GM10847 (cell line): ENCODE measurements around the gene MAPK8.

Experiments used
- POLR2A ChIP-seq: IDR thresholded peaks from 2 replicates; pipeline ENCODE4 v1.6.1; 2011; ENCODE audit not compliant: insufficient read length; ENCODE audit errors: extremely low read depth

Gene MAPK8

DNA sequence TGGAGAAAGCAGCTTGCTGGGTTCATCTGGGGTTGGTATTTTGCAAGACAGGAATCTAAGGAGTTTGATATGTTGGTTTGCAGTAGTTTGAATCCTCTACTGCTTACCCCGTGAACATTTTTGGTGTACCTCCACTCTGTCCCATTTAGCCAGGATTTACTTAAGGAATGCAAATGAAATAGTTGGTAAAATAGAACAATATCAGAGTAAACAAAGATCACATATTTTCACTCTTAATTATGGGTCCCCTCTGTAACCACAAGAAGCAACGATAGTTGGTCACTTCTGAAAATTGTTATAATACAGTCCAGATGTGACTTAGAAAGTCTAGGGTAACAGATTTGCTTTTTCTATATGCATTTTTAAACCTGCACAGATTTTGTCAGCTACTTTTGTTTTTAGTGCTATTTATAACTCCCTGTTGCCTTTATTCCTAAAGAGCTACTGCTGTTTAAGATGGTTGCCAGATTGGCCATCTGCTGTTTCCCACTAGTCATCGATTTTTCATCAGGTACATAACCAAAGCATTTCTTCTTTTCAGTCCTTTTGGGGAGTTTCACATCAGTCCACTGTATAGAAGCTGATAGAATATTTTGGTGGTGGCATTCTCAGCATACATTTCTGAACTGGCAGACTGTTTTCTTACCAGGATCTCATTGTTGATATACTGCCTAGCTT lies 37.6 kb downstream of the MAPK8 start:
- no peak for TF ChIP-seq POLR2A

DNA sequence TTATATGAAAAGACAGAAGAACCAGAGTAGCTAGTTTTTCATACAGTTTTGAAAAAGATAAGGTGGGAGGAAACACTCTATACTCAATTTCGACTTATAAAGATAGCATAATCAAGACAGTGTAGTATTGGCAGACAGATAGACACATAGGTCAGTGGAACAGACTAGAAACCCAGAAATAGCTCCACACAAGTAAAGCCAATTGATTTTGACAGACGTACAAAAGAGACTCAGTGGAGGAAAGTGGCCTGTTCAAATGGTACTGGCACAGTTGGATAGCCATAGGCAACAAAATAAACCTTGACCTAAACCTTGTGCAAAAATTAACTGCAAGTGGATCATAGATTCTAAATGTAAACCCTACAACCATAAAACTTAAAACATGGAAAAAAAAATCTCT lies 46.8 kb downstream of the MAPK8 start:
- TF ChIP-seq POLR2A: no peak

DNA sequence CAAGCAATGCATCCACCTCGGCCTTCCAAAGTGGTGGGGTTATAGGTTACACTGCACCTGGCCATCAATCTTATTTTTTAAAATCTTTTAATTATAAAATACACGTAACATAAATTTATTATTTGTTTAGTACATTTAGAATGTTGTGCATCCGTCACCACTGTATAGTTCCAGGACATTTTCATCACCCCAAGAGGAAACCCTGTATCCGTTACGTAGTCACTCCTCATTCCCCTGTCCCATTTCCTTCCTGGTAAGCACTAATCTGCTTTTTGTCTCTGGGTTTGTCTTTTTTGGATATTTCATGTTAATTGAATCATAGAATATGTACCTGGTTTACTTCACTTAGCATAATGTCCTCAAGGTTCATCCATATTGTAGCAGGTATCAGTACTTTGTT lies 51.2 kb downstream of the MAPK8 start:
- TF ChIP-seq POLR2A: no peak

DNA sequence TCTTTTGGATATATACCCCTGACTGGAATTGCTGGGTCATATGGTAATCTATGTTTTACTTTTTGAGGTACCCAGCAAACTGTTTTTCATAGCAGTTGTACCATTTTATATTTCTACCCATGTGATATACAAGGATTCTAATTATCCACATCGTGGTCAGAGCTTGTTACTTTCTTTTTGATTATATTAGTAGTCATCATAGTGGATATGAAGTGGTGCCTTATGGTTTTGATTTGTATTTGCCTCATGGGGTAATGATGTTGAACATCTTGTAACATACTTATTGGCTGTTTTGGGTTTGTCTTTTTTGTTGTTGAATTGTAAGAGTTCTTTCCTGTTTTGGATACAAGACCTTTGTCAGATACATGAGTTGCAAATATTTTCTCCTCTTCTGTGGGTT lies 51.7 kb downstream of the MAPK8 start:
- no peak for TF ChIP-seq POLR2A

DNA sequence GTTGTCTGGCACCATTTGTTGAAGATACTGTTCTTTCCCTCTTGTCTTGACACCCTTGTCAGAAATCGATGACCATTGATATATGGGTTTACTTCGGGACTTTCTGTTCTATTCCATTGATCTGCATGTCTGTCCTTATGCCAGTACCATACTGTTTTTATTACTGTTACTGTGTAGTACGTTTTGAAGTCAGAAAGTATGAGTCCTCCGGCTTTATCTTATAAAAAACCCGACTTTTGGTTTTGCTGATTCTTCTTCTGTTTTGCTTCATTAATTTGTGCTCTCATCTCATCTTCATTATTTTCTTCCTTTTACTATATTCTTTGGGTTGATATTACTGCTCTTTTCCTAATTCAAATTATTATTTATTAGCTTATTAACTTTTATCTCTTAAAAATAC lies 52.4 kb downstream of the MAPK8 start:
- TF ChIP-seq POLR2A: no peak

DNA sequence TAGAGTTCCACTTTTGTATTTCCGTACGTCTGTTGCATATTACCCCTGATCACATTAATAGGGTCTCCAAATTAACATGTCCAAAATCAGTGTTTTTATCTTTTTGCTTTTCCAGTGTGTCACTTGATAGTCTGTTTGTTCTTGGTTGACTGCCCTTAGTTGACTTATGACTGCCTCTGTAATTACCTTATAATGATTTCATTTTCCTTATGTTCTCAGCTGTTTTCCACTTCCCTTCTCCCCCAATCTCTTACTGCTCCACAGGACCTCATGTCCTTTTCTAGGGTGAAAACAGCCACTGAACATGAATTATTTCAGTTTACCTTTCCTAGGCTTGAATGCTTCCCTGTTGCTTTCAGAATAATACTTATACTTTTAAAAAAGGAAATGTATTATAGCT lies 54.7 kb downstream of the MAPK8 start:
- no peak for TF ChIP-seq POLR2A

DNA sequence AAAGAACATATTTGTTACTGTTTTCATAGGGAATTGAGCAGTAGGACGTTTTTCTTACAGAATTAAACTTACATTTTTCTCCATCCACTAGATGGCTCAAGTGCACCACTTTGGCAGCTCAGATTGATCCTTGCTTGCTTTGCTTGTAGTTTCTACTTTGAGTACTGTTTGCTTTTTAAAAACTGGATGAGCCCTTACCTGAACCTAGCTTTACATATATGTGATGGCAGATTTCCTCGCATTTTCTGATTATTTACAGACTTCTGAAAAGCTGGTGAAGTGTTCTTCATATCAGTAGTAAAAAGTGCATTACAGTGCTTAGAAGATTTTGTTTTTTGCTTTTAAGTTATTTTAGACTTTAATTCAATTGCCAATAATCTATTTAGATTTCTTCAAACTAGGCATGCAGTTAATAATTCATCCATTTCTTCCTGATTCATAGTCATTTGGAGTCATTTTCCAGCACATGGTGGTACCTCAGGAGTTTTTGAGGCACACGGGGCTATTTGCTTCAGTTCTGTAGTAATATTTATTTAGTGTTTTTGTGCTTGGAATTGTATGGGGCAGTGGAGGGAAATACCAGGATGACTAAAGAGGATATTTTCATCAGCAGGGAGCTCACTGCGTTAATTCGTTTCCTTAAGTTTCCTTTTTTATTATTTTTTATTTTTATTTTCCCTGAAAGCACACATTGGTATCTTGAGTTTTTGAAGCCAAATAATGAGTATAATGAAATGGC lies 57.3 kb downstream of the MAPK8 start:
- TF ChIP-seq POLR2A: no peak

DNA sequence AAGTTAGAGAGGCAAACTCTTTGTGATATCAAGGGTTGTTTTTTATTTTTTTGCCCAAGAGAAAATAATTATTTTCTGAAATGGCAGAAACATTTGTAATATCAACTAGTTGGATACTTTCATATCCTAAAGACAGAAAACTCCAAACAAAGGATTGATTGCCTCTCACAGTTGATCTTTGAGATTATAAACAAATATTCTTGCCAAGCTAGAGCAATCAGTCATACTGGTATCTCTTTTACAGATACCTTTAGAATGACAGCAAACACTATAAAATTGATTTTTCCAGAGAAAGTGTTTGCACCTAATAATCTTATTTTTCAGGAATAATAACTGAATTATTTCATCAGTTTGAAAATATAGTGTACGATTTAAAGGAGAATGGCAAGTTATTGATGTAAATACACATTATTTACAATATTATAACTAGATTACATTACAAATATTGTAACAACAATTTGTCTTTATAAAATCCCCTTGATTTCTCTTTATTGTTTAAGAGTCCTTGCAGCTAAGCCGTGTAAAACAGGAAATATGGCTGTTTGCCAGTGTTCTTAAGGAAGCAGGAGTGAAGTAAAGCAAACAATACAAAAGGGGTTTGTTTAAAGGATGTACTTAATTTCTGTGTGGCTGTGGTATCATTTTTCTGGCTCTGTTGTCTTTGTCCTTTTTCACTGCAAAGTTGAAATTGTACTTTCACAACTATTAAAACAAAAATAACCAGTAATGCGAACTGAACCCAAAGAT lies 58.4 kb downstream of the MAPK8 start:
- no peak for TF ChIP-seq POLR2A

DNA sequence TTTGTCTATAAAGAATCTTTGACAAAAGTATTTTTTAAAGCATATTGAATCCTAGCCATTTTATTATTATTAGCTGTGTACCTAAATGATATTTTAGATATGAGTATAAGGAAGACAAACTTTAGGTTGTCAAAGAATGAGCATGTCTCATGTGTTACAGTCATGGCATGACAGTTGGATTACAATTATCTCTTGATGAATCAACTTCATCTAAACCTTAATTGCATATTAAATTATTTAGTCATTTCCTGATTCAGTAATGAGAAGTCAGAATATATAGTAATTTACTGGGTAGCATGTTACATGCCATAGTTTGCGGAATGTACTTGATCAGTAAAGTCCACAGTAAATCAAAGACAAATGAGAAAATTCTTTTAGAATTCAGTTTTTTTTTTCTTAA lies 59.2 kb downstream of the MAPK8 start:
- TF ChIP-seq POLR2A: no peak

DNA sequence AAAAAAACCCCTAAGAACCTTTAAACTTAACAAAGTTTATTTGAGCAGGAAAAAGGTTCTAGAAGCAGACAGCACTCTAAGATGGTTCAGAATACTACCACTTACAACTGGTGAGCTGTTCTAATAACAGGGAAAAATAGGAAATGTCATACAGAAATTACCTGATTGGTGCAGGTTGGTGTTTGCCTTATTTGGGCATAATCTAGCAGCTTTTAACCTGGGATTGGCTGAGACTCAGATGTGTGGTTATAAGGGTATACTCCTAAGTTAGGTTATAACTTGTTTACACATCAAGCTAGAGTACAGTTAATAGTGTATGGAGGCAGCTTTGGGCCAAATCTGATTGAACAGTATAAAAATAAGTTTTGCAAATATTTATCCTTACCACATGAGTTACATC lies 59.8 kb downstream of the MAPK8 start:
- TF ChIP-seq POLR2A: no peak

DNA sequence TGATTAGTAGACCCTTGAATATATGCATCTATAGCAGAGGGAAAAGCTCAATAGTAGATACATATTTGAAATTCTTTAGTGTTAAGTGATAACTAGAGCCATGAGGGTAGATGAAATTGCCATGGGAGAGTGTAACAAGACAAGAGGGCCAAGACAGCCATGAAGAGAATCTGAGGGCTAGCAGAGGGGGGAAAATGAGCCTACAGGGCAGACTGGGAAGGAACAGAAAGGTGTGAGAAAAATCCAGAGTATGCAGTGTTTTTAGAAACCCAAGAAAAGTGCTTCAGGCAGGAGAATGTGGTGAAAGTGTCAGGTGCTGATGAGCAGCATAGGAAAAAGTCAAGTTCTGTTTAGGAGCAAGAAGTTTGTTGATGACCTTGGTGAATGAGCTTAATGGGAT lies 63.0 kb downstream of the MAPK8 start:
- TF ChIP-seq POLR2A: no peak

DNA sequence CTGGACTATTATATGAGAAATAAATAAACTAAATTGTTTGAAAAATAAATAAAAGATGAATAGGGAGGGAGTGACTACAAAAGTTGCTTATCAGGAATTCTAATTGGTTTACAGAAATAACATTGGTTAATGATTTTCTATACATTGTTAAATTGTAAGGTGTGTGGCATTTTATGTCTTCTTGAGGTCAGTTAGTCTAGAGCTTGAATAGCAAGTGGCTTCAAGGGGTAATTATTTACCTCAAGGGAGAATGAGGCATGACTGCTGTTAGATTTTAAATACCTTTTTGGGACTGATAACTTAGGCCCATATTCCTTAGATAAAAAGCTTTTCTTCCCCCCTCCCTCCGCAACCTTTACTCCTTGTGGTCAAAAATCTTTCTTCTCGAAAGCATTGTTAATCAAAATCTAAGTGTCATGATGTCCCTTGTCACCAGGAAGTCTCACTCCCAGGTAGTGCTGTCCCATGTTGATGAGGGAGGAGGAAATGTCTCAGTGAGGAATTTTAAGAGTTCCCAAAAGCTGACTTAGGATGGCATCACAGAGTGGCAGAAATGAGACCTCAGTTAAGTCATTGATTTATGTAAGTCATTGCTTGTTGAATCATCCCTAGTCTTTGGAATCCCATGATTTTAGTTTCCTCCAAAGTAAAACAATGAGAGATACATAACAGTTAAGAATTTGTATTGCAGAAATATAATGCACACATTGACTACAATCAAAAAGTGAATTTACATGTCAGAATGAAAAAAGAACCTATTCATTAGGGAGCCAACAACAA lies 71.5 kb downstream of the MAPK8 start:
- TF ChIP-seq POLR2A: no peak

DNA sequence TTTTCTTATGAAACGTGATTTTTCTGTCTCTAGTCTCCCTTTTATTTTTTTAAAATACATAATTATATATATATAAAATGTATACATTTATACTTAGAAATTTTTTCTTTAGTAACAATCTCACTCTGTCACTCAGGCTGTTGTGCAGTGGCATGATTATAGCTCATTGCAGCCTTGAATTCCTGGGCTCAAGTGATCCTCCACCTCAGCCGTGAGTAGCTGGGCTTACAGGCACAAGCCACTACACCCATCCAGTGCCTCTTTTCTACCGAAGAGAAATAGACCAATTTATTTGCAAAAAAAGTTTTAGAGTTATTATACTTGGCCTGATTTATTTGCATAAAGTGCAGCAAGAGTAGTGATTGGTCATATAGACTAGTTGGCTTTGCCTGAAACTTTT lies 72.2 kb downstream of the MAPK8 start:
- no peak for TF ChIP-seq POLR2A

DNA sequence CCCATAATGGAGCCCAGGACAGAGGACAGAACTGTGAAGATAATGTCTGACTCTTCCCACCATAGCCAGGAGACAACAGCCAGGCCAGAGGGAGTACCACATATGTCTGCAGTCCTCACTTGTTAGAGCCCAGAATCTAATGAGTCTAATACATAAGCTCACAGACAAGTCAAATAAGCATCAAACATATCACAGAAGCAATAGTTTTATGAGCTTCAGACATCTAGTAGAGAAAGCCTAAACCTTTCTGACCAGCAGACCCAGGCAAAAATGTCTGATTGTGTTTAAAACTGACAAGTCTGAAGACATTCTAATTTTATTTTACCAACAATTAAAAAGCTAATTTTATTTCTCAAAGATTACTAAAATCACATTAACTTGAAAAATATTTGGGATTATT lies 75.5 kb downstream of the MAPK8 start:
- no peak for TF ChIP-seq POLR2A

DNA sequence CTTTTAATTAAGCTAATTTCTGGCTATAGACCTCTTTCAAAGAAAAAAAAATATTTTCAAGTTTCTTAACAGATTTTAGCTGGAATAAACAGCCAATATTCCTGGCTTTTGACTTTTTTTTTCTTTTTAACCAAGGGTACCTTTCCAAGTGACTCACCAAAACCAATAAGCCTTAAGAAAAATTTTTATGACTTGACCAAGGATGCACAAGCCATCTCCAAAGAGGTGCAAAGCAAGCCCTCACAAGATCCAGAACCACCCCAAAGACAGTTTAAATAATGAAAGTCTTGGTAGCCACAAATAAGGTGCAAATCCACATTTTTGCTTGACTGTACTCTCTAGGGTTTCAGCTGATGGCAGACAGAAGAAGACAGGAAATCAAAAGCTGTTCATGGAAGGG lies 76.5 kb downstream of the MAPK8 start:
- TF ChIP-seq POLR2A: no peak
